ELF-1 (cell line): Measurements from ENCODE around the gene PEPD.

Experiments
- DNase-seq: peaks from one replicate; pipeline ENCODE4 v3.0.0-alpha.2; 2016; ENCODE audit warnings: low read depth, low spot score

The PEPD gene

DNA sequence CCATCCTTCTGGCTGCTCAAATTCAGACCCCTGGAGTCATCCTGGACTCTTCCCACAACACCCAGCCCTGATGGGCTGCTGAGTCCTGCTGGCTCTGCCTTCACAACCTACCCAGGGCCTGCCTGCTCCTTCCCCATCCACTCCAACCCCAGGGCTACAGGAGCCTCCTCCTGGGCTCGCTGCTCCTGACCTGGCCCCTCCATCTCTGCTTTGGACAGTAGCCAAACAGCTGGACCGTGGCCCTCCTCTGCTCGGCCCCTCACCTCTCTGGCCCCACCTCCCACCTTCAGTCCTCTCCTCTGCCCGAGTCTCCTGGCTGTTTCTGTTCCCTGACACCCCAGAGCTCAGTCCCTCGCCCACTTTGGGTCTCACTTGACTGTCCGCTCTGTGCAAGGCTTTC, 81.3 kb downstream of the PEPD start:
- DNase-seq, result no peak

DNA sequence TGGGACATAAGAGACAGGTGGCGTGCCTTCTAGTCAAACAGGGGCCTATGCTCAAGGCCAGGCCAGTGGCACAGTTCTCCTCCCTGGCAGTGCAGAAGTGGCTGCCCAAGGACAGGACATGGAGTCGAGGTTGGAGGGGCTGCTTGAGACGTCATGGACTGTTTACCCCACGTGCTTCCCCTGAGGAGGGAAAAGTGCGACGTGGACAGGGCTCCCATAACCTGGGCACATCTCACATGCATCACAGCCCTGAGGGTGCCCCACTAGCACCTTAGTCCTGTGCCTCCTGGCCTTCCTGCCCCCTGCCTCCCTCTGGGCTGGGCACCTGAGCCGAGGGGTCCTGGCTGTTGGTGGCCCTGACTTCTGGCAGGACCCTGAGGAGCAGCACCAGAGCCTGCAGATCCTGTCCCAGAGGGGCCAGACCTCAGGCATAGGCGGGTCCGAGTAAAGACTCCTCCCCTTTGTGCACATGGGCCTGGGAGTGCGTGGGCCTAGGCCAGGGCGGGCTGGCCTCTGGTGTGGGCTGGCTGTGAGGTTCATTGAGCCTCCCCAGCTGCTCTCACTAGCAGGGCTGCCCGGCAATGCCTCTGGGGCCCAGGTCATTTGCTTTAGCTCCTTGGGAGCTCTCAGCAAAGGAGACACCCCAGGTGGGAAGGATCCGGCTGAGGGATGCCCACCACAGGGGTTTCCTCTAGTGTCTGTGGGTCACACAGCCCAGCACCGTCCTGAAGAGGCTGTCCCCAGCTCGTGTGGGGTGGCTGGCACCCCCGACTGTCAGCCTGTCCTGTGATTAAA, 82.4 kb downstream of the PEPD start:
- no peak for DNase-seq

DNA sequence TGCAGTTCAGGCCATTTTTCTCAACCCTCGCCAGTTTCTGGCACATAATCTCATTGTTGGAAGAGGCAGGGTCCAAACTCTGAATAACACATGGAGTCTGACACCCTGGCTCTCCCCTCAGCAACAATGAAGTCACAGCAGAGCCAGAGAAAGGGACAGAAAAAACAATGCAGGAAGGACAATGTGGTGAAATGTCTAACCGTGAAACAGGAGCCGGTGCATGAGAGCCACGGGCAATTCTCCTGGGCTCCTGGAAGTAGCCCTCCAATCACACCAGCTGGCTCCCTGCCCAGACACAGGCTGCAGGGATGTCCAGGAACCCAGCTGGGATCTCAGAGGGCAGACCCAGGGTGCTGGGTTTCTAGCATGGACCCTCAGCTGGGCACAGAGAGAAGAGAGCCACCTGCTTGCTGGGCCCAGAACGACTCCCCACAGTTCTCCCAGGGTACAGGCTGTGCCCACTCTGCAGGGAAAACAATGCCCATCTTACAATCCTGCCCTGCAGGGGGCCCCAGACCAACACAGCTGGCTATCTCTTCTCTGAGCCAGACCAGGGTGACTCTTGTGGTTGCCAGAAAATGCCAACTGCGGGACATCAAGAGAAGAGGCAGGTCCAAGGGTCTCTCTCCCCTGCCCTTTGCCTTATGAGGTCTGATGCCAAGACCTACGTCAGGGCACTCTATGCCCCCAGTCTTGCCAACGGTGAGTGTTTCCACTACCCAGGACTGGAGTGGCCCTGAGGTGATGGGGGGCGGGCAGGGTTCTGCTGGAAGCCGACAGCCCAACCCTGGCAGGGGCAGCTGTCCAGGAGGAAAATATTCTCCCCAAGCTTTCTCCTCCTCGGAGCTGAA, 83.5 kb downstream of the PEPD start:
- DNase-seq, result no peak

DNA sequence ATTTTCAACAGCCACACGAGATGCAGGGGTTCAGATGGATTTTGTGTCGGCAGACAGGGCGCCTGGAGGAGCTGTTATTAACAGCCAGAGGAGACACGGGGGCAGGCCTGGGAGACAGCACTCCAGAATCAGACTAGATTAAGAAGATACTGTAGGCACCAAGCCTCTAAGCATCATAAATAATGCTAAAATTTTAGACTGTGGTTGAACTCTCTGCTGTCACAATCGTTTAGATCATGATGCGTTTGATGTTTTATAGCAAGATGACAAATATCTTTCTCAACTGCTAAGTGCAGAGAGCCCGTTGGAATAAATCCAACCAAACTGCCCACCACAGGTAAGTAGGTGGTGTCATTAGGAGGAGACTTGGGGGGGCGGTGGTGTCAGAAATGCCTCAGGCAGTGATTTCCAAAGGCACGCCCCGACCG, 84.2 kb downstream of the PEPD start:
- no peak for DNase-seq

DNA sequence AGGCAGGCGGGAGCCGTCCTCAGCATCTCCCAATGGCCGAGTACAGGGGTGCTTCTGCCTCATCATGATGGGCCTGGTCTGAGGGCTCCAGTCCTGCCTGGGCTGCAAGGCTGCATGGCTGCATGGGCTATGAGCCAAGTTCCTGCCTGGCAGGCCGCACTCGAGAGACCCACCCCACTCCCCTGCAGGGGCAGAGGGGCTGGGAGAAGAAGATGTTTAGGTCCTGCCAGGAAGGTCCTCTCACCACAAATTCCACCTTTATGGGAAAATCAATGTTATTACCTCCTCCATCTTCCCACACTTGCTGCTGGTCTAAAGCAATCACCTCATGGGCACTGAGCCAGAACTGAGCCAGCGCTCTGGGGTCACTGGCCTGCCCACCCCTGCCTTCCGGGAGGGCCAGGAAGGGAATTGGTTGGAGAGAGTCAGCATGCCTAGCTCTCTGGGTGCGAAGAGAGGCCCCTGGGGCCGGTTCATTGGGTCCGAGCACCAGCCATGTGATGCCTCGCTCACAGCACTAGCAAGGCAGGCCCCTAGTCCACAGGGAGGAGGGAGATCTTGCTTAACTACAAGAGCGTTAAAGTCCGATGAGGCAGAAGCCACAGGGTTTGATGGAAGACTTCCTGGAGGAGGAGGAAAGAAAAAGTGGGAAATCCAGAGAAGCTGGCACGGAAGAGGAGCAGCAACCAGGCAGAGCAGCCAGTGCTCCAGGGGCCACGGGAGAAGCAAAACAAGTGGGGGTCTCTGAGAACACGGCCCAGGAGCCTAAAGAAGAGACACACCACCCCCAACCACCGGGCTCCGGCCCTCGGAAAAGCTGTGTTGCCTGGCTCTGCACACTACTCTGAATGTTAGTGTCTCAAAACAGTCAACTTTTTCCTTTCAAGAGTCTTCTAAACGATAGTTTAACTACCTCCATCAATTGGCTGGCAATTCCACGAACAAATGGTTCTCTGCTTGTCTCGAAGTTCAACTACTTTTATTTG, 84.9 kb downstream of the PEPD start:
- DNase-seq, result no peak

DNA sequence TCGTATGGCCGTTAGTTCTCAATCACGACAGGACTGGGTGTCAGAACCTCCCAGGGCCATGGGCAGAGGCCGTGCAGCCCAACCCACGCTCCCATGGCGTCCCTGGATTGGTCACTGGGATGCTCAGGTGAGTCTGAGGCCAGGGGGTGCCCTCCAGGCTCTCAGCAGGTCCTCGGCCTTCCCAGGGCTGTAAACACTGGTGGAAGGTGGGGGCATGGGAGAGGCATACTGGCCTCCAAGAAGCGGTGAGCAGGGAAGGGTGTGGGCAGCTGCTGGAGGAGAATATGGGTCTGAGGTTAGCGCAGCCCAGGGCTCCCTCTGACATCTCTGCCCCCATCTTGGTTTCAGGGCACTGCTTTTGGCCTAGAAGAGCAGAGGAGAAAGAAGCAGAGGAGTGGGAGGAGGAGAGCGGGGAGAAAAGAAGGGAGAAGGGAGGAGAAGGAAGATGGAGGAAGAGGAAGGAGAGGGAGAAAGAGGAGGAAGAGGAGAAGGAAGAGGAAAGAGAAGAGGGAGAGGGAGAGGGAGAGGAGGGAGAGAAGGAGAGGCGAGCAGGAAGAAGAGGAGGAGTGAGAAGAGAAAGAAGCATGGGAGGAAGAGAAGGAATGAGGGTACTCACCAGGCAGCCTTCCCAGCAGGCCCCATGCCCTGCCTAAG, 85.8 kb downstream of the PEPD start:
- no peak for DNase-seq

DNA sequence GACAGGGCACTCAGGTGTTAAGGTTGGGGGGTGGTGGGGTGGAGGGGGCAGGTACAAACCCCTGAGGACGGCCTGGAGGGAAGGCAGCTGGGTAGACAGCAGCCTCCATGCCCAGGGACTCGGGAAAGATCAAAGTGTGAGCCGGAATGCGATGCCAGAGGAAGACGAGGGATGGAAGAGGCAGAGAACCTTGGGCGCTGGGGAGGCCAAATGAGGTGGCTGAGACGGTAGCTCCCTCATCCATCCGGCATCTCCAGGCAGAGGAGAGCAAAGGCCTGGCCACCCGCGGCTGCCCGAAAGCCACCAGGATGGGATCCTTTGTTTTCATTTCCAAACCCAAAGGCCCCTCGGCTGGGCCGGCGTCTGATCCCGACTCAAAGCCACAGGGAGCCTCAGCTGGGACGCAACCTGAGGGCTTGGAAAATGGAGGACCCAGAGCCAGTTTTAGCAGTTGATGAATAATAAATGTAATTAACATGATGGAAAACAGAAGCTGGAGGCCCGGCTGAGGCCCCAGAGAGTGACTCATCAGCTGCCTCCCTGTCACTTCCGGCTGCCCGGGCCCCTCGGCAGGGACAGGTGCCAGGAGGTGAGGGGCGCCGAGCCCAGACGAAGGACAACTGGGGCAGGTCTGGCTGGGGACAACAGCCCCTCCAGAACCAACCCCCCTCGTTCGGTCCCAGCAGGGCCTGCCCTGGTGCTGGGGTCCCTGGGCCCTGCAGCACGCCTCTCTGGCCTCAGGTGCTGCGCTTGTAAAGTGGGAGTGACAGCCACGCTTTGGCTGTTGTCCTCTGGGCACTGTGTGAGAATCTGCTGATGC, 86.5 kb downstream of the PEPD start:
- DNase-seq, result peak; percentile 43

DNA sequence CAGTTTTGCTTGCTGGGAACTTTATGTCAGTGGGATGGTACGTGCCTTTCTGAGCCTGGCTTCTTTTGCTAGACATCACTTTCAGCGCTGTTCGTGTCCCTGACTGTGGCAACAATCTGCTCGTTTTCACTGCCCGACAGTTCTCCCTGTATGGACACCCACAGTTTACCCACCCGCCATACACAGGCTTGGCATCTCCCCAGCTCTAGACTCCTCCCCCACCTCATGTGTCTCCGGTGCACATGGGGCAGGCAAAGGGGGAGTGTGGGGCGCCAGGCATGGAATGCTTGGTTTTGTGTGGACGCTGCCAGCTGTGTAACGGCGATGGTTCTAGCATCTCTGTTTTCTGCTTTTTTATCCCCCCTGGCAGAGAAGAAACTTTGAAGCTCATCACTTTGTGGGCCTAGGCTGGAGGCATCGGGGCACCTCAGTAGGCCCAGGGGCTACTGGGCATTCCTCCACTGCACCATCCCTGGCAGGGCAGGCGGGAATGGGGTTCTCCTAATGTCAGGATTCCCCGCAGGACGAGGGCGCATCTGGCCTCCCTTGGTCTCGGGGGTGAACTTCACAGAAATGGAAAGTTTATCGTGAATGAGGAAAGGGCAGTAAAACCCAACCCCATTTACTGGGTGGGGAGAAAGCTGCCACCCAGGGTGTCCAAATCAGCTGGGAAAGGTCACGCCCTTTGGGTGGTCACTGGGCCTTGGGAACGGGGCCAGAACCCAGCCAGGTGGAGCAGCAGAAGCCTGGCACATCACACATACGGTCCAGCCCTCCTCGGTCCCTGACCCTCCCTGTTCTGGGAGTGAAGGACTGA, 87.3 kb downstream of the PEPD start:
- DNase-seq, result no peak

DNA sequence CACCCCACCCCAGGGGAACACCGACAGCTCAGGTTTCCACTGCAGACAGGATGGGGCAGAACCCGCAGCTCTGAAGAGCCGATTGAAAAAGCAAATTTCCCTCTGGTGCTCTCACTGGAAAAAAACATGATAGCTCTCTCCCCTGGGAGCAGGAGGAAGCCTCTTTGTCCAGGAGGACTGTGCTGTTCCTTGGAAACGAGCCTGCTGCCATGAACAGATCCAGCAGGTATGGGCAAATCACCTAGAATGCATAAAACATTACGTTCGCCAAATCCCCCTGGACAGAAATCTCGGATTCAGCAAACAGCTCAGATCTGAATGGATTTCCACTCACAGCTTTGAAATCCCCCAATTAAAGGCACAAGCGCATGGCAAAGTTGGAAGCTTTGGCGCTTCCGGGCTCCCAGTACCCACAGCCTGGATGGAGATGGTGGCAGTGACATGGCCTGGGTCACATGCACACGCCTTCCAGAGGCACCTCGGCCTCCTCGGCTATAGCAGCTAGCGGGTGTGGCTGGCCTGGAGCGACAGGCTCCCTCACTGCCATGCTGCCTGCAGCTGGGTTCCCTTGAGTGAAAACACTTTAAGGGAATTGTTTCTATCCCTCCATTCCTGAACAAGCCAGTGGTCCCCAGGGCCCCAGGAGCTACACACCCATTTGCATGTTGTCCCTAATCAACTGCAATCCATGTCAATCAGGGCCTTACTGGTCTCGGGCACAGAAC, 89.0 kb downstream of the PEPD start:
- no peak for DNase-seq

DNA sequence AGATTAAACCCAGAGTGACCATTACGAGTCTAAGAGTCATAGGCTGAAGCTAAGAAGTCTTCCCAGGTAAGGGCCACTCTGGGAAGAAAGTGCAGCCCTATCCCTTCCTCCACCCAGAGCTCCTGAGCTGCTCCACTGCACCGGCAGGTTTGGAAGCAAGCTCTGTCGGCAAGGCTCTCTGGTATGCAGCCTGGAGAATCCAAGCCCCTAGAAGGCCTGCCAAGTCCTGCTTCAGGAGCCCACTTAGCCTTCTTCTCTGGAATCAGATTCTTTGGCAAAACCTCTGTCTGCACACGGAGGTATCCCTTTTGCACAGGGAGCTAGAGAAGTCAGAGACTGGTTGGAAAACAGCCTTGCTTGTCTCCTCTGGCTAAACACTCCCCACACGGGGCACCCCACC, 89.6 kb downstream of the PEPD start:
- peak; percentile 31 for DNase-seq

DNA sequence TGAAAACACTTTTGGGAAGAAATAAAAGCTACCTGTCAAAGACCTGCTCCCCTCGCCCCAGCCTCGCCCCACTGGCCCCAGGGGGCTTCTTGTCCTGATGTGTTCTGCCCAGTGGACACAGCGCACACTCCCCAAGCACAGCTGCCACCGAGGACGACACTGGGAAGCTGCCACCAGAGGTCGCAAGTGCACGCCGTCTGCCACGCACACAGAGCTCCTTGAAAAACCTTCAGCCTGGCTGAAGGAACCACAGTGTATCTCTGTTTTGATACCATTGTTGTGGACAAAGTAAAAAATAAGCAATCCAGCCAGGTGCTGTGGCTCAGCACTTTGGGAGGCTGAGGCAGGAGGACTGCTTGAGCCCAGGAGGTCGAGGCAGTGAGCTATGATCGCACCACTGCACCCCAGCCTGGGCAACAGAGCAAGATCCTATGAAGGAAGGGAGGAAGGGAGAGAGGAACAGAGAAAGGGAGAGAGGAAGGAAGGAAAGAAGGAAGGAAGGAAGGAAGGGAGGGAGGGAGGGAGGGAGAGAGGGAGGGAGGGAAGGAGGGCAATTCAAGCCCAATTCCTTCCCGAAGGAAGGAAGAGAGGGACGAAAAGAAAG, 90.8 kb downstream of the PEPD start:
- peak; percentile 86 for DNase-seq

DNA sequence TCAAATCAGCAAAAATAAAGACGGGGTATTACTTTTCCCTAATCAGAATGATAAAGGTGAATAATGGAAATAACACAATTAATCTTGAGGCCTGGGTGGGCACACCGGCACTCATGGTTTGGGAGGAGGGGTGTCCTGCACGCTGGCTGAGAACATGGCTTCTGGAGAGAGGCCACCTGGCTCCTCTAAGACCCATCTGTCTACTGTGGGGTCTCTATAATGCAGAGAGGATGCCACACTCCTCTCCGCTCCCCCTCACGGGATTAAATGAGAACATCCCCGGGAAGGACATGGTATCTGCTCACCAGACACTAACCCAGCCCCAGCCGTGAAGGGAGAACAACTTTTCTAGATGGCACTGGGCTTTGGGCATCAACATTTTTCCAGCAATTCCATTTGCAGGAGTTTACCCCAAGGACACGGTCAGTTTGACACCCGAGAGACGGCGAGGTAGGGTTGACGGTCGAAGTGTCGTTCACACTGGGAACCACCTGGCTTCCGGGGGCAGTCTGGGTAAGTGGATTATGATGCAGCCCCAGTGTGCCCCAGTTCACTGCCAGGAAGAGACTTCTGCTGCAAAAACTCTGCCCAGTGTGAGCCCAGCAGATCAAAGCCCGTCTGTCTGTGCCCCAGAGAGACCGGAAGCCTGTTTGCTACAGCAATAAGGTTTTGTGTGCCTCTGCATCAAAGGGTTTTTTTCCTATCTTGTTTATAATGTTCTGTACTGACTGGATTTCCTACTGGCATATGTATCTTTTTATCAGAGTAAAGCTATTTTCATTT, 91.5 kb downstream of the PEPD start:
- no peak for DNase-seq

DNA sequence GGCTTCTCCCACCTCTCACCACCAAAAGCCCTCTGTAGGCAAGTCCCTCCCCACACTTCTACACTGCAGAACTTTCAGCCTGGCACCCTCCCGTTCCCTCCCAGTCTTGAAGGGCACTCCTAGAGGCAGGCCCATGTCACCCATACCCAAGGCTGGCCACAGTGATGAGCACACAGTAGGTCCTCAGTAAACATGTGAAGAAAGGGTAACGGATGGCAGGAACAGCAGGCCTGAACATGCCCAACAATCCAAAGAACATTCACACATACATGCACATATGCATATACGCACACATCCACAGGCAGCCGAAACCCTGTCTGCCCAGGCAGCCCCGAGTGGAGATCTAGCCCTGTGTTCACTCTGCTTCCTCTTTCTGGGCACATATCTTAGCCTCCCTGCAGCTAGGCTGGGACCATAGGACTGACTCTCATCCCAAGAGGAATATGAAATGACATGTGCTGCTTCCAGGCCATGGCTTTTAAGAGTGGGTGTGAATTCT, 92.9 kb downstream of the PEPD start:
- DNase-seq, result no peak

DNA sequence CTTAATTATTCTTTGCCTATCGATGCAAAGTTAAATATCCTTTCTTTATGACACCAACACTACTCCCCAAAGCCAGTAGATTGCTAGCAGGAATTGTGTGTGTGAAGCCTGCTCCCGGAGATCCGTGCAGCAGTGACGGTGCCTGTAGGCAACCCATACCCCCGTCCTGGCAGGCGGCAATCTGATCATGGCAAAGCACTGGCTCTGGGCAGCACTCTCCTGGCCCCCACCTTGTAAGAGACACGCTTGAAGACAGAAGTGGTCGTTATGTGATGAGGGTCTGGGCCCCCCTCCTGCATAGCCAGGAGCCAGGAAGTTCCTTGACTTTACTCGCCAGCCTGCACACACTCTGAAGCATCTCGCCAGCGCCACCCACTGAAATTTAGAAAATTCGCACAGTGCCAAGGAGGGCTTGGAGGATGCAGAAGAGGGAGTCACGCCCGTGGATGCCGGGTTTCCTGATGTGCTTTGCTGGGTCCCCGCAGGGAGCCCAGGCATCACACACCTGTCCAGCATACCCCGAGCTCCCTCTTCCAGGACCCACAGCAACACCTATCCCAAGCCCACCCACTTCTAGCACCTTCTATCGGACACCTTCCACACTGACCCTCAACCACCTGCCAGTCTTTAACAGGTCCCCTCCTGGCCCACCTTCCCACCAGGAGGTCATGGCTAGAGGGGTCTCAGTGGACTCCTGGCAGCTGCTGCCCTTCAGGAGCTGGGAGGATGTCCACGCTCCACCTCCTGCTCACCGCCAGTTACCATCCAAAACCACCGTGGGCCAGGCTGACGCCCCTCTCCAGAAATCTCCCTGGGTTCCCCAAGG, 93.6 kb downstream of the PEPD start:
- DNase-seq, result no peak

DNA sequence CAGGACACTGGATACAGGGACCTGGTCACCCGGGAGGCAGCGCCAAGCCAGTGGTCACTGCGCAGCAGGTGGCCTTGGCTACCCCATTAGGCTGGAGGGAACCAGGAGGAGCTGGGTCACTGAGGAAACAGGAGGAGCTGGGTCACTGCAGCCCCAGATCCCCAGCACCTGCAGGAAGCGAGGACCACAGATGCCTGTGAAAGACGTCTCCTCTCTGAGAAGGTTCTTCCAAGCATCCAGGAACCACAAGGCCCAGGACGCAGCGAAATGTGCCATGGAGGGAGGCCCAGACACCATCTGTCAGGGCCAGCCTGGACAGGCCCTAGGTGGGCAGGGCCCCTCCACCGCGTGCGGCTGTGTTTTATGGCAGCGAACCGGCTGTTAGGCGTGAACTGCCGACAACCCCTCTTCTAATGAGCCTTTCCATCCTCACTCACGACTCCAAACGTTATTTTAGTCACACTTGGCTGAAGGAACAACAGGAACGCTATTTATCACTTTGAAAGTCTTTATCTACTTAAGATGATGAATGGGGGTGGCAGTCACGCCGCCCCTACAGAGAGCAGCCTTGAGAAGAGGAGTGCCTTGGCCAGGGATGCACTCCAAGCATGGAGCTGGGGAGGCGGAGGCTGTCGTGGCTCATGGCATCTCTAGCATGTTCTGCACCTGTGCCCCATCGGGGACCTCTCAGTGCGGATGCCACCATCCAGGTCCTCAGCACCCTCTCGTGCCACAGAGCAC, 94.8 kb downstream of the PEPD start:
- no peak for DNase-seq

DNA sequence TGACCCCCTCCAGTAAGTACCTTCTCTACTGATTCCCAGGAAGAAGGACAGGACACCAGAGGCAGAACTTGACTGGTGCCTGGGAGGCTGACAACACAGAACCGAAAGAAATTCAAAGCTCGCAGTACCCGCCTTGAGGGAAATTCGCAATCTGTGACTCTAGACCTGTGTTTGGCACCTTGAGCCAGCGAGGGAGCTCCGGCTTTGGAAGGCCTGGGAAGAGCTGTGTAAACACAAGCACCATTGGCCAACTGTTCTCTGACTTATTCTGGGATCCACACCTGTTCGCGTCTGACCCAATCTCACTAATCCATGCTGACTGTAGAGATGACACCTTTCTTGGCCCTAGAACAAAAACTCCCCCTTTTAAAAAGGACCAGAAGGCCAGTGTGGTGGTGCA, 97.4 kb downstream of the PEPD start:
- no peak for DNase-seq
